Fibroblast of skin of abdomen (primary cell): ENCODE measurements around the gene EVA1A.

Experiments used
- DNase-seq: peaks from one replicate; pipeline ENCODE4 v3.0.0-alpha.2; 2013

EVA1A gene

DNA sequence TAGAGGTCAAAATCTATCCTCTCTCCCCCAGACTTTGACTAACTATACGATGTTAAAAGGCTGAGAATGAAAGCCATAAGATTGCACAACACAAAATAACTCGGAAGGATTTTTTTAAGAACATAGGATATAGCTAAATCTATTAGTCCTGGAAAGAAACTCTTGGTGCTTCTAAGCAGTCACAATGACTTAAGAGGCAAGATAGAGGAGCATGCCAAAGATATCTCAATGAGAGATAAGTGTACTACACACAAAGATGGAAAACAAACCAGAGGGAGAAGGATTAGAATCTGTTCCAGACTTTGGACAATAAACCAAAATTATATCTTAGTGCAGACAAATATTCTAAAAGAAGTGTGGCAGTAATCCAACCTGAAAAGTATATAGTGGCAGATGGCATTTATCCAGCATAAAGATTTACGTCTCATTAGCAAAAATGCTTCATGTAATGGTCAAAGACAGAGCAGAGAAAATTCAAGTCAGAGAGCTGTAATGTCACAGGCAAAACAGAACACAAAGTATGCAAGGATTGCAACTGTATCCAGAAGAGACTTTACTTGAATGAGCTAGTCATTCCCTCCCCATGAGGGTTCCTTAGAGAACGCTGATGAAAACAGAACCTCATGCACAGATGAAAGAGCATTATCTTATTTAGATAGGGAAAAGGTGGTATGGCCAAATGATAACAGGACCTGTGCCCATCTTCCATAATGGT, 28.8 kb upstream of the EVA1A start:
- DNase-seq, result peak; percentile 70

DNA sequence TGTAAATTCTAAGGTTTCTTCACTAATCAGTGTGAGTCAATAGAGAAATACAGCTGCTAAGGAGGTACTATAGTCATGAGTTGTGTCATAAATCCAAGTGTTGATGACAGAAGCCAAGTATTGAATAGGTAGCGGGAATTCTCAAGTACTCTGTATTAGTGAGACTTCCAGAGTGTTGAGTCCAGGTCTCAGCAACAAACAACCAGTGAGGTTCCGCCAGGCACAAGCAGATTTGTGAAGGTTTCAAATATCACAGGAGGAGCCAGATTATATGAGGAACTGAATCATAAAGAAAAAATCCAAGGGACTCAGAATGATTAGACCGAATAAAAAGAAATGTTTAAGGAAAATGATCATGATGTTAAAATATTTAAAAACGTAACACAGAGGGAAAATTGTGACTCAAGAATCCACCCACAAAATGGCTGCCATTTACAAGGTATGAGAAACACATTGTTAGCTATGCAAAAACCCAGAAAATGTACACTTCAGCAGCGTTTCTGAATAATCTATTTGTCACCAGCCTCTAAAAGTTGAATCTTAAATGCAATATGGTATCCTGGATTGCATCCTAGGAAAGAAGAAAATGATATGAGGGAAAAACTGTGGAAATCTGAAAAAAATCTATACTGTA, 27.3 kb upstream of the EVA1A start:
- DNase-seq, result peak; percentile 98

DNA sequence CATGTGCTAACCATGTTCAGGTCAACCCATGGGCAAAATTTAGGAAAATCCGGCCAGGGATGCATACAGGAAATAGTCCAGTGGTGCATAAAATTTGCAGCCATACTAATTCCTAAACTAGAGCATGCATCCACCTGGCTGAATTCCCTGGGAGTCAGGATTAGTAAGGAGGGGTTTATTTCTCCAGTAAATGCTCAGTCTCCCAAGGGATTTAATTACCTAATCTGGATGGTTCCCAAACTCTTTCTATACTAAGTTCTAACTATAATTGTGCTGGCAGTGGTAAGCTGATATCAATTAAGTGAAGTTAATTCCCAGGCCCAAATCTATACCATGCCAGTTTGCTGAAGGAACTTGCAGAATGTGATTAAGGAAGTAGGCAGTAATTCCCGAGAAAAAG, 26.2 kb upstream of the EVA1A start:
- no peak for DNase-seq

DNA sequence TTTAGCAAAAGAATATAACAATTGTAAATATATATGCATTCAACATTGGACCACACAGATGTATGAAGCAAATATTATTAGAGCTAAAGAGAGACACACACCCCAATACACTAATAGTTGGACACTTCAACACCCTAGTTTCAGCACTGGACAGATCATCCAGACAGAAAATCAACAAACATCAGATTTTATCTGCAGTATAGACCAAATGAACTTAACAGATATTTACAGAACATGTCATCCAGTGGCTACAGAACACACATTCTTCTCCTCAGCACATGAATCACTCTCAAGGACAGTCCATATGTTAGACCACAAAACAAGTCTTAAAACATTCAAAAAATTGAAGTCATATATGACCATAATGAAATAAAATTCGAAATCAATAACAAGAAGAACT, 22.1 kb upstream of the EVA1A start:
- peak; percentile 51 for DNase-seq

DNA sequence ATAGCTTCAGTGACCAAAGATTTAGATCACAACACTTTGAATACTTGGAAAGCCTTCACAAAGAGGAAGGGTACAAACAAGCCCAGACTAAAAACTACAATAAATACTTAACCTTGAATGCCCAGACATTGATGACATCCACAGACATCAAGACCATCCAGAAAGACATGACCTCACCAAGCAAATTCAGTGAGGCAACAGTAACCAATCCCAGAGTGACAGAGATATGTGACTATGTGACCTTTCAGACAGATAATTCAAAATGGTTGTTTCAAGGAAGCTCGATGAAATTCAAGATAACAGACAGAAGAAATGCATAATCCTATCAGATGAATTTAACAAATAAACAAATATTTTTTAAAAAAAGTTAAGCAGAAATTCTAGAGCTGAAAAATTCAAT, 19.9 kb upstream of the EVA1A start:
- no peak for DNase-seq

DNA sequence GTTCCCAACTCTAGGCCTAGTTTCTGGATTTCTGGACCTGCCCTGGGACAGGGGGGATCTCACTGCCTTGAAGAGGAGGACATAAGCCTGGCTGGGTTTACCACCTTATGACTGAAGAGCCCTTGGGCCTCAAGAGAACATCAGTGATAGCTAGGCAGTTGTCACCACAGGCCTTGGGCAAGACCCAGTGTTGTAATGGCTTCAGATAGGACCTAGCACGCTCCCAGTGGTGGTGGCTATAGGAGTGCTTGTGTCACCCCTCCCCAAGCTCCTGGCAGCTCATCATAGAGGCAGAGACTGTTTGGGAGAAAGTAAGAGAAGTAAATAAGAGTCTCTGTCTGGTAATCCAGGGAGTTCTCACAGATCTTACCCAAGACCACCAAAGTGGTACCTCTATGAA, 19.4 kb upstream of the EVA1A start:
- DNase-seq, result no peak

DNA sequence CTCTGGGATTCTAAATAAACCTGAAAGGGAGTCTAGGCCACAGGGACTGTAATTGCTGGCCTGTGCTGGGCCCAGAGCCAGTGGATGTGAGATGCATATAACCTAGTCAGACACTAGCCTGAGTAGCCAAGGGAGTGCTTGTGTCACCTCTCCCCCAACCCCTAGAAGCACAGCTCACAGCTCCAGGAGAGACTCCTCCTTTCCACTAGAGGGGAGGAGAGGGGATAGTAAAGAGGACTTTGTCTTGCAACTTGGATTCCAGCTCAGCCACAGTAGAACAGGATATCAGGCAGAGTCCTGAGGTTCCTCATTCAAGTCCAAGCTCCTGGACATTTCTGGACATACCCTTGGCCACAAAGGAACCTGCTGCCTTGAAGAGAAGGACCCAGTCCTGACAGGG, 18.4 kb upstream of the EVA1A start:
- no peak for DNase-seq

DNA sequence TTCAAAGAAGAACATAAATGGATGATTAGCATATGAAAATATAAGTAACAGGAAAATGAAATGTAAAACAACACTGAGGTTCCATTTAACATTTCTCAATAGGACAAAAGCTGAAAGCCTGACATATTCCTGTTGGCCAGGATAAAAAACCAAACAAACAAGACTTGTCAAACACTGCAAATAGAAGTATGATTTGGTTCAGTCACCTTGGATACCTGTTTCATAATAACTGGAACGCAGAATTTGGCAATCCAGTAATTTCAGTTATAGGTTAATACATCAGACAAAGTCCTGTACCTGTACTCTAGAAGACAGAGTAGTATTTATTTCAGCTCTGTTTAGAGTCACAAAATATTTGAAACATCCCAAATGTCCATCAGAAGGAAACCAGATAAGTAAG, 16.5 kb upstream of the EVA1A start:
- no peak for DNase-seq

DNA sequence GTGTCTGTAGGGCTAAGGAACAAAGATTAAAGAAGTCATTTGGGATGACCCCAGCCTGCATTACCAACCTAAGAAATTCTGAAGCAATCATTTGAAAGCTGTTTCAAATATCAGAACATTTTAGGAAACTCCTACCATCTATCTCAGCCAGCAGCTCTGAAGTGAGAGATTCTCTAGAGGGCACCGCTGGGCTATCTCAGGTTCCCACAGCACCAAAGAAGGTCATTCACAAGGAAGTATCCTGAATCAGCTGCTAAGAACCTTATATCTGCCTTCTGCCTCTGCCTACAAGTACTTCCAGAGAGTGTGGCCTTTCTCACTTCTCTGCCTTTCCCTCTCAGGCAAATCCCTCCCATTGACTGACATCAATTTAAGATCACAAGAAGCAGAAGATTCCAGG, 13.4 kb upstream of the EVA1A start:
- no peak for DNase-seq

DNA sequence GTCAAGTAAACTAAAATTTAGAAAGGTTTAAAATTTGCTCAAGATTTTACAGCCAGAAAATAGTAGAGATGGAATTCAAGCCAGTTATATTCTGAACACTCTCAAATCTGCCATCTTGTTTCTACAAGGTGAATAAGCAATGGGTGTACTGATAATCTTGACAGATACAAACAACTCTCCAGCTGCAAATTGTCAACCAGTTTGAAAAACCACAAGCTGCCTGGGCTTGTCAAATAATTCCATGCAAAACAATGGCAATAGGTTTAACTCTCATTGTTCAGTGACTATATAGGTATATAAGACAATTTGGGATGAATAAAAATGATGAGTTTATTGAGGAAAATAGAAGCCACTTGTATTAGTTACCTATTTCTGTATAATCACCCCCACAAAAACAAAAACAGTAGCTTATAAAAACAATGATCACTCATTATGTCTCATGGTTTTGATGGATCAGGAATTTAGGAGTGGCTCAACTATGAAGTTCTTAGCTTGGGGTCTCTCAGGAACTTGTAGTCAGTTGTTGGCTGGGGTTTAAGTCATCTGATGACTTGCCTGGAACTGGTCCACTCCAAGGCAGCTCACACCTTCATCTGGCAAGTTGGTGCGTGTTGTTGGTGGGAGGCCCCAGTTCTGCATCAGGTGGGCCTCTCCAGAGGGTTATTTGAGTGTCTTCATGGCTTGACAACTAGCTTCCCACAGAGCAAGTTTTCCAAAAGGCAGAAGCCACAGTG, 12.6 kb upstream of the EVA1A start:
- DNase-seq, result no peak

DNA sequence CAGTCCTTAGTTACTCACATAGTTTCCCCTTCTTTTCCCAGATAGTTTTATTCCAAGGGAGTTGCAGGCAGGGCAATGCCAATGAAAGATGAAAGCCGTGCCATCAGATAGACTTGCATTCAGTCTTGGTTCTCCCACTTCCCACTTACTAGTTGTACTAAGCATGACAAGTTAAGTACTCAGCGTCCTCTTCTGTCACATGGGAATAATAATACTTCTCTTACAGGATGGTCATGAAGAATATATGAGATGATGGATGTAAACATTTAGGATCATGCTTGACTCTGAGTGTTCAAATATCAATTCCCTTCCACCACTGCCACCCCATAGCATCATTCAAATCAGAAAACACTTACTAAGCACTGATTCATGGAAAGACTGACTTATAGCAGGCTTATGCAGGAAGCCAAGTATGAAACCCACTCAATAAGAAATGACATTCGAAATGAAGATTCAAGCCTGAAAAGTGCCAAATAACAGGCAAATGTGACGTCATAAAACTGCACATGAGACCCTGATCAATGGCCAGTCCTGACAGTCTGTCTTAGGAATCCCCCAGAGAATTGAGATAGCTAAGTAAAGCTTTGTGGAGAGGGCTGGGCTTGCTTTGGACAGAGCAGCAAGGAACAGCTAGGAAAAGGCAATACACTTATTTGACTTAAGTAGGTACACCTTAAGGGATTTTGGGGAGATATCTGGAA, 11.1 kb upstream of the EVA1A start:
- DNase-seq, result no peak

DNA sequence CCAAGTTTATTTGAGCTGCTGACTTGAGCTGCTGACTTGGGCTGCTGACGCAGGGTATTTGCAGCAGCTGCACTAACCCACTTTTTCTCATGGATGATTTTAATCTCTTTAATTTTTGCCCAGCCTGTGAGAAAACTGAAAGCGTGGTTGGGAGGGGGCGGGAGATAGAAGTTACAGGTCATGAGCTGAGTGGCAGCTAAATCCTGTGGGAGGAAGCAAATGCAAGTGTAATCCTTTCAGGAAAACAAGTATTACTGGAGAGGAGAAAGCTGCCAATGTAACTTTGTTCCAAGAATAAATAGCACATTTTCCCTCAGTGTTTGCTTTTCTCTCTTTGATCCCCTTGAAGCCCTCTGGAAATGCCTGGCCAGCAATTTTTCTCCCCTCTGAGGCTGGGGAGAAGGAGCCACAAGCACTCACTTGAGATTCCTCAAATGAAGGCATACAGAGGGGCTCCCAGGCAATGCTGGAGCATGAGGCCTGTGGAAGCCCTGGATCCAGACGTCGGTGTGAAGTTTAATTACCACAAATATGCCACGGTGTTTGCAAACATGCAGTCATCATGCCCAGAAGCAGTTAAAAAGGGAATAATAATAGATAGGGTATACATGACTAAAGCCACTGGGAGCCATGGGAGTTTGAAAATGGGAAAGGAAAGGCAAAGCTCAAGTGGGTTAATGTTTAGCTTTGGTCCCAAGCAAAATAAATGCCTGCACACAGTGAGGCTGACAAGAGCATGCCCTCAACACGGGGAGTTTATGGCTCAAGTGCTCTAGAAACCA, 10.4 kb upstream of the EVA1A start:
- DNase-seq, result peak; percentile 33

DNA sequence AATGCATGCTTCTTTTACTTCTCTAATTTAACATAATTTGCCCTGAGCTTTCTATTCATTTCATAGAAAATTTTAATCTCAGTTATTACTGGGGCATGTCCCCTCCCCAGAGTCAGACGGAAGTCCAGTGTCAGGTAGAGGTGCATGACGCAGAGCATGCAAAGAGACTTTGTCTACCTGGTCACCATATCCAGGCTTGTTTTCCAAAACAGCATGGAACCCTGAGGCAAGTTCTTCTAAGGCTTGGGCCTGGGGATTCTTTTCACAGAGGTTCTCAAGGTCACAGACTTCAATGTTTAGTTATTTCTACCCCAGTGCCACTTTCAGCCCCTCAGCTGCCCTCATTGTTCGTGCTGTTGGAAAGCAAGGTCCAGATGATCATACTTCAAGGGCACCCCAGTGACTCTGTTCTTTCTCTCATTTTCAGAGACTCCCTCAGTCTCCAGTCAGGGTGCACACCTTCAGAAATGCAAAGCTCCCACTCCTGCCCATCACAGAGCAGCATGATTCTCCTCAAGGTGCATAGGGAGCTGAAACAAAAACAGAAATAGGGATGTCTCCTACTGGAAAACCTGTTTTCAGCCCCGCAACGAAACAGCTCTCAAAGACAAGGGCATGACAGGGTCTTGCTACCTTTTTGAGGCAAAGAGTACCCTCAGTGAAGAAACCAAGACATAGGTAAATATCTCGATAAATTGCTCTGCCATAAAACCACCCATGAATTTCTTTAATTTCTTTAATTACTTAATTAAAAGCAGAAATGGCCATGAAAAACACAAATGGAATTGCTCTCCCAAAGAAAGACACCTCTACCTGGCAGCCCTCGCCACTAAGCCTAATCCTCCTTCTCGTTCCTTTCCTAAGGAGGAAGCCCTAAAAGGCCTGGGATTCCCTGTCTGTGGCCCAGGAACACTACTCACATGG, 9.5 kb upstream of the EVA1A start:
- DNase-seq, result no peak

DNA sequence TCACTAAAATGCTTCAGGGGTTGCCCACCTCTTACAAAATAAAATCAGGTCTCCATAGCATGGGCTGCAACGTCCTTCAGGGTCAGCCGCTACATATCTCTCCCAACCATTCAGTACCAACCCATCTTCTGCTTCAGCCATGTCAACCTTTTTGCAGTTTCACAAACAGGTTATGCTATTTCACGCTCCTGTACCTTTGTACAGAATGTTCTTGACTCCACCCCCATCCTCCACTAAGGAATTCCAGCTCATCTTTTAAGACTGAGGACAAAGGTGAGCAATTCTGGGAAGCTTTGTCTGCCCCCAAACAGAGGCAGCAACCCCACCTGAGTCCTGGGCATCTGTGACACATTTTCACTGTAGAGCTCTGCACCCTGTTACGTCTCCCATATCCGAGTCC, 8.8 kb upstream of the EVA1A start:
- DNase-seq, result no peak

DNA sequence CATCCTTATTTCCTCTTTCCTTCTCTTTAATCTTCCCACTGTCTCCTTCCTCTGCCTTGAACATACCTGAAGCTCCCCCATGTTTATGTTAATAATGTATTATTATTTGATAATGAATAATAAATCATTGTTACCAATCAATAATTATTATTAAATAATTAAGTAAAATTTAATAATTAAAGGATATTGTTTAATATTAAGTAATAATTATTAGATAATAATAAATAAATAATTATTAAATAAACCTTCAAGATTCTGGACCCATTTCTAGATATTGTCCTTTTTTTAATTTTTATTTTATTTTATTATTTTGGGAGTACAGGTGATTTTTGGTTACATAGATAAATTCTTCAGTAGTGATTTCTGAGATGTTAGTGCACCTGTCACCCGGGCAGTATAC, 7.4 kb upstream of the EVA1A start:
- no peak for DNase-seq

DNA sequence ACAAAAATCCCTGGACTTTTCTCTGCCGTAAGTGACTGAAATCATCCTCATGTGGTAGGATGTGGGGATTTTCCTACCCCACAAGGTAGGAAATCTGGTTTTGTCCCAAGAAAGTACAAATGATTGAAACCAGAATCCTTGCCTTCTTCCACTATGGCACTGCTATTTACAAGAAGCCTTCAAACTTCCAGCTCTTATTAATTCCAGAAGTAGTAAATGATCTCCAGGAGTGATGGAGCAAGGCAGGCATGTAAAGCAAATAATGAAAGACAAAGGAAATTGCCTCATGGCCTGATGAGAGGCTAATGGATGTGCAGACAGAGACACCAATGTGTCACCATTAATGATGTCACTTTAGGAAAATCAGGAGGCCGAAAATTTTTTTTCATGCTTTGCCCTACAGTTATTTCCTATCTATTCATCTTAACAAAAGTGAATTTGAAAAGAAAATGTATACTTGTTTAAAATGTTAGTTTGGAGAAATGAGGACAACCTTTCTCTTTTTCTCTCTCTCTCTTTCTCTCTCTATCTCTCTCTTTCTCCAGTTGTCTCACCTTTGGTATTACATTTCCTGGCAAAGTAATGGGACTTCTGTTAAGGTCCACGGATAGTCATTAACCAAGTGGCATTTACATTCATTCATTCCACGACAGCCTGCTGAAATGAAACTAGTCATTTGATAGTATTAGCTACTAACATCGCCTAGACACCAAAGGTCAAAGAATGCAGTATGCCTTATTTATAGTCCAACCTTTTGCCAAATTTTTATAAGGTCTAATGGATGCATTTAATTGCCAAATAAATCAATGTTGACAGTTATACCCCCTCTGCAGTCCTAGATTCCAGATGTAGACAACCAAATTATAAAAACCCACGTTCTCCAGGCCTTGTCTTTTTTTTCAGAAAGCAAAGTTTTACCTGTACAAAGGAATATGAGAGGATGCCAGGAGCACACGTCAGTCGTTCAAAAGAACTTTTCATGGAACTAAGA, 5.0 kb upstream of the EVA1A start:
- DNase-seq, result peak; percentile 86

DNA sequence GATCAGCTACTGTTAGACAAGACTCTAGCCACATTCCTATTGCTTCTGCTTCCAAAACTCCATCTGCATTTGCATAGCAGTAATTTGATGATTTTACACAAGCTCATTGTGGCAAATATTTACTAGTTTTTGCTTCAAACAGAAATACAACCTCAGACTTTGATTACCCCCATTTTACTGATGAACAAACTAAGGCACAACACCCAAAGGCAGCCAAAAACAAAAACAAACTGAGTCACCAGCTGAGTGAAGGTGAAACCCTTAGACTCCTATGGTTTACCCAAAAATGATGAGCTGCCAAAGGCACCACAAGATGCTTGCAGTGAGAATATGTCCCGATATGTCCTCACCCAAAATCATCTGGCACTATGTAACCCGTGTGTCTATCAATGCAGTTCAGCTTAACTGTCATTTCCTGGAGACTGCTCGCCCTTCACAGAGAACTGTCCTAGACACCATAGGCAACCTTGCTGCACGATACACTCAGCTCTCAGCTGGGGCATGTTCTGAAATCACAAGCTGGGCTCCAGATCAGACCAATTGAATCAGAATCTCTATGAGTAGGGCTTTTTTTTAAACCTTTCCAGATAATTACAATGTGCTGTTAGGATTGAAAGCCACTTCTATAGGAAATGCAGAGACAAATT, 4.1 kb upstream of the EVA1A start:
- DNase-seq, result peak; percentile 31

DNA sequence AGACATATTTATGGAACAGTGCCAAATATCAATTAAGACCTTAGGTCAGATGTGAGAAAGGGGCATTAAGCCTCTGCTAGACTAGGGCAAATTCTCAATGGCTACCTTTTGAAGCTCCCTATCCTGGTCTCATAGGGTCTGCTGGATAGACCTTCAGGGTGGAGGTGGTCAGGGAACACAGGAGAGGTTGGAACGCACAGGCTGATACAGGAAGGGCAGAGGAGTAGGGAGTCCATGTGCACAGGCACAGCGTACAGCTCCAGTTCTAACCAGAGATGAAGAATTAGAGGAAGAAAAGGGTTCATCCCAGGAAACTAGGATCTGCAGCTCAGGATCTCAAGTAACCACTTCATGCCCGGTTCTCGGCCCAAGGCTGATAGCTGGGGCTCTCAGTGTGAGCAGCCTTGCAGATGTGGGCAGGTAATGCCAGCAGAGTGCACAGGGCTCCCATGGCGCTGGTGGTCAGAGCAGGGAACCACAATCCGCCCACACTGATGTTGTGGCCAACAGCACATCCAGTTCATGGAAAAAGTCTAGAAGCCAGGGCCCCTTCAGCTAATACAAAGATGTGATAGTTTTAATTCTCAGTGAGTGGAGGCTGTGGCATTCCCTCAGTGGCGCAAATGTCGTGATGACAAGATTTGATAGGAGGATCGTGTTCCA, 3.4 kb upstream of the EVA1A start:
- no peak for DNase-seq

DNA sequence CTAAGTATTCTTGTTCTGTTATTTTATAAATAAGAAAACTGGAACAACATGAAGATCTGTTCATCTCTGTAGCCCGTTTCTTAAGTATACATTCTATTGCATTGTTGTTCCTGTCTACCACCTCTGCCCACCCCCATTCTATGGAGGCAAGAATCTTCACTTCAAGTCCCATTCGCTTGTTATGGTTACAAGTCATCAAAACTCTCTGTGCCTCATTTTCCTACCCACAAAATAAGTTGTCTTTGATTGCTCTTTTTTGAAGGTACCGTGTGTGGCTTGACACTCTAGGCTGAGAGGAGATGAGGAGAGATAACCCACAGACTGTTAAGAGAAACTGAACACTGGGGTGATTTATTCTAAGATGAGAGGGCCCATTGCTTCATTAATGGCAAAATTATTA, 2.9 kb upstream of the EVA1A start:
- DNase-seq, result no peak
